Measurements from ENCODE around the gene RPL29.

RPL29 gene

DNA sequence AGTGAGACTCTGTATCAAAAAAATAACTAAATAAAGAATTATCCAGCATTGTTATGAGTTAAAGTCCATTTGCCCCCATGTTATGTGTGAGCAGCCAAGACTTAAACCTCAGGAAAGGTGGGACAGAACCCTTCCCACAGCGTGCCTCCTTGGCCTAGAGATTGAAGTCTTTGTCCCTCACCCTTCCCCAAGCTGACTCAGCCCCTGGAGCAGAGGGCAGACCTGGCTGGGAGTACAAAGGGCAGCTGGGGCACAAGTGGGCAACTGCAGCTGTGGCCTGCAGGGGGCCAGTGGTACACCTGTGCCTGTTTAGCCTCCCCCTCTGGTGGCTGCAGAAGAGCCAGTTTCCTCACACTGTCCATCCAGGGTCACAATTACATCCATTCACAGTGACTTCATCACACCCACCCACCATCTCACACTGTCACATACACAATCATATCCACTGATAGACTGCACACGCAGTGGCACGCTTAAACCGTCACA, 13.3 kb downstream of the RPL29 start:
- peak overlapping the region; percentile 98 for H3K4me3 ChIP-seq (ENCODE audit: low read depth, low read length)
- peak; percentile 80 for DNase-seq (ENCODE audit: low read depth)
- TF ChIP-seq, protein P1, sequence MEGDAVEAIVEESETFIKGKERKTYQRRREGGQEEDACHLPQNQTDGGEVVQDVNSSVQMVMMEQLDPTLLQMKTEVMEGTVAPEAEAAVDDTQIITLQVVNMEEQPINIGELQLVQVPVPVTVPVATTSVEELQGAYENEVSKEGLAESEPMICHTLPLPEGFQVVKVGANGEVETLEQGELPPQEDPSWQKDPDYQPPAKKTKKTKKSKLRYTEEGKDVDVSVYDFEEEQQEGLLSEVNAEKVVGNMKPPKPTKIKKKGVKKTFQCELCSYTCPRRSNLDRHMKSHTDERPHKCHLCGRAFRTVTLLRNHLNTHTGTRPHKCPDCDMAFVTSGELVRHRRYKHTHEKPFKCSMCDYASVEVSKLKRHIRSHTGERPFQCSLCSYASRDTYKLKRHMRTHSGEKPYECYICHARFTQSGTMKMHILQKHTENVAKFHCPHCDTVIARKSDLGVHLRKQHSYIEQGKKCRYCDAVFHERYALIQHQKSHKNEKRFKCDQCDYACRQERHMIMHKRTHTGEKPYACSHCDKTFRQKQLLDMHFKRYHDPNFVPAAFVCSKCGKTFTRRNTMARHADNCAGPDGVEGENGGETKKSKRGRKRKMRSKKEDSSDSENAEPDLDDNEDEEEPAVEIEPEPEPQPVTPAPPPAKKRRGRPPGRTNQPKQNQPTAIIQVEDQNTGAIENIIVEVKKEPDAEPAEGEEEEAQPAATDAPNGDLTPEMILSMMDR (IDR thresholded peaks at IDR 0.05; ENCODE audit: insufficient read depth, low read depth, low read length, missing control alignments) = peak; percentile 79

DNA sequence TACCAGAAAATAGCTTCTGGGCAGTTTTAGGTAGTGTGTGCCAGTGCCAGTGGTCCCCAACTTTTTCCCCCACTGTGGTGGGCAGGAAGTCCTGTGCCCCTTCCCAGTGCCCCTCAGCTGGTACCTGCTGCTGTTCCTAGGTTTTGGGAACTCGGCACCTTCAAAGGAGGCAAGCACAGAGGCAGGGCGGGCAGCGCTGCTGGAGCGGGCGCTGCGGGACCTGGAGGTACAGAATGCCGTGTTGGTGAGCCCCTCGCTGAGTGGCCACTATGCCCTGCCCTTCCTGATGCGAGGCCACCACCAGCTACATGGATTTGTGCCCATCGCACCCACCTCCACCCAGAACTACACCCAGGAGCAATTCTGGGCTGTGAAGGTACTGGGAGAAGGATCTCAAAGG, 15.4 kb downstream of the RPL29 start:
- DNase-seq (ENCODE audit: low read depth) = no peak
- TF ChIP-seq, protein P1 (IDR thresholded peaks at IDR 0.05; ENCODE audit: insufficient read depth, low read depth, low read length, missing control alignments) = no peak

DNA sequence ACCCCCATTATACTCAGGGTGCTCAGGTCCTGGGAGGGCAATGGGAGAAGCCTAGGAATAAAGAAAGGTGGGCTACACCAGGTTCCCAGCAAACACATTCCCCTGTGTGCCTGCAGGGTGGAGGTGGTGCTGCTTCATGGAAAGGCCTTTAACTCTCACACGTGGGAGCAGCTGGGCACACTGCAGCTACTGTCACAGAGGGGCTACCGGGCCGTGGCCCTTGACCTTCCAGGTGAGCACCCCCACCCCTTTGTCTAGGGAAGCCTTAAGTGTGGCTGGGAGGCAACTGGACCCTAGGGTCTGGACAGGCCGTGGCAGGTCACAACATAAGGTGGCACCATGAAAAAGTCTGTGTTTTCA, 17.6 kb downstream of the RPL29 start:
- no peak for DNase-seq (ENCODE audit: low read depth)
- TF ChIP-seq, protein P1 (IDR thresholded peaks at IDR 0.05; ENCODE audit: insufficient read depth, low read depth, low read length, missing control alignments) = no peak
- H3K4me3 ChIP-seq (ENCODE audit: low read depth, low read length) = no peak overlapping the region

More for the DNA sequence above, 15.4 kb downstream of the RPL29 start:
- no peak overlapping the region for H3K4me3 ChIP-seq (ENCODE audit: low read depth, low read length)

DNA sequence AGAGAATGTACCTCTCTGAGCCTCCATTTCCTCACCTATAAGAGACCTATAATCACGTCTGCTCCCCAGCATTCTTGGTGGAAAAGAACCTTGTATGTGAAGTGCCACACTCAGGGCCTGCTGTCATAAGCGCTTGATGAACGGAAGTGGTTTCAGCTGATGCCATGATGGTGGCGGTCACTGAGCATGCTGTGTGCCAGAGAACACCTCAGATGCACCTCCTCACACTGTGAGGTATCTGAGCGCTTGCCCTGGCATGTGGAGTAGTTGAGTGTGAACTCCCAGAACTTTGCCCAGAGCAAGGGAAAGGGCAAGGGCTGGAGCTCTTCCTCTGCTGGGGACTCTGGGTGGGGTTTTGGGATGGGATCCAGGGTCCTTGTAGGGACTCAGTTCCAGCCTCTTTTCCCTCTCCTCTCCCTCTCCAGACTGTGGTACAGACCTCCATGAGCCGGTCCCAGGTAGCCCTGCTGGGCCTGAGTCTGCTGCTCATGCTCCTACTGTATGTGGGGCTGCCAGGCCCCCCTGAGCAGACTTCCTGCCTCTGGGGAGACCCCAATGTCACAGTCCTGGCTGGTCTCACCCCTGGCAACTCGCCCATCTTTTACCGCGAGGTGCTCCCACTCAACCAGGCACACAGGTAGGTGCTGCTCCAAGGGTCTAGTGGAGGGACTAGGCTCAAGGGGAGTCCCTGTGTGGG, 18.1 kb downstream of the RPL29 start:
- TF ChIP-seq, protein P1 (IDR thresholded peaks at IDR 0.05; ENCODE audit: insufficient read depth, low read depth, low read length, missing control alignments) = no peak
- H3K4me3 ChIP-seq (ENCODE audit: low read depth, low read length) = no peak overlapping the region
- no peak for DNase-seq (ENCODE audit: low read depth)

DNA sequence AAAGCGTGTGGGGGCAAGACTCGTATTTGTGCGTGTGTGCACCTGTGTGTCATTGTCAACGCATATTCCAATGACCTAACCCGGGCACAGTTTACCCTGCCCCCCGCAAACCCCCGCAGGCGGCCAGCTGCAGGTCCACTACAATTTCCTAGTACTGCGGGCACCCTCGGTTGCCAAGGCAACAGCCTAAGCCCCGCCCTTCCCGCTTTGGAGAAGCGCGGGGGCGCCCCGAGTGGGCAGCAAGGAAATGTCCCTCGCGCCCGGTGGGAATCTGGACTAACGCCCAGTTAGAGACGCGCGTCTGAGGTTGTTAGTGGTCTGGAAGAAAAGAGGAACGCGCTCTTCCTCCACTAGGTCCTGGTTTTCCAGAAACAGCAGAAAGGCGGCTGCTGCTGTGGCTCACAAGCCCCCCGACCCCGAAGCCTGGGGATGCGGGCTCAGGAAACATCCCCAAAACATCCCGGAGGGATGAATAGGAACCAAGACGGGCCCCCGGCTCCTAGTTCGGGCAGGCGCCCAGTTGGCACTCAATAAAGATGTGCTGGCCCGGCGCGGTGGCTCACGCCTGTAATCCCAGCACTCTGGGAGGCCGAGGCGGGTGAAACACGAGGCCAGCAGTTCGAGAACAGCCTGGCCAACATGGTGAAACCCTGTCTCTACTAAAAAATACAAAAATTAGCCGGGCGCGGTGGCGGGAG, 19.7 kb downstream of the RPL29 start:
- H3K4me3 ChIP-seq (ENCODE audit: low read depth, low read length) = peak overlapping the region; percentile 77
- TF ChIP-seq, protein P1 (IDR thresholded peaks at IDR 0.05; ENCODE audit: insufficient read depth, low read depth, low read length, missing control alignments) = peak; percentile 12
- DNase-seq (ENCODE audit: low read depth) = peak; percentile 53

DNA sequence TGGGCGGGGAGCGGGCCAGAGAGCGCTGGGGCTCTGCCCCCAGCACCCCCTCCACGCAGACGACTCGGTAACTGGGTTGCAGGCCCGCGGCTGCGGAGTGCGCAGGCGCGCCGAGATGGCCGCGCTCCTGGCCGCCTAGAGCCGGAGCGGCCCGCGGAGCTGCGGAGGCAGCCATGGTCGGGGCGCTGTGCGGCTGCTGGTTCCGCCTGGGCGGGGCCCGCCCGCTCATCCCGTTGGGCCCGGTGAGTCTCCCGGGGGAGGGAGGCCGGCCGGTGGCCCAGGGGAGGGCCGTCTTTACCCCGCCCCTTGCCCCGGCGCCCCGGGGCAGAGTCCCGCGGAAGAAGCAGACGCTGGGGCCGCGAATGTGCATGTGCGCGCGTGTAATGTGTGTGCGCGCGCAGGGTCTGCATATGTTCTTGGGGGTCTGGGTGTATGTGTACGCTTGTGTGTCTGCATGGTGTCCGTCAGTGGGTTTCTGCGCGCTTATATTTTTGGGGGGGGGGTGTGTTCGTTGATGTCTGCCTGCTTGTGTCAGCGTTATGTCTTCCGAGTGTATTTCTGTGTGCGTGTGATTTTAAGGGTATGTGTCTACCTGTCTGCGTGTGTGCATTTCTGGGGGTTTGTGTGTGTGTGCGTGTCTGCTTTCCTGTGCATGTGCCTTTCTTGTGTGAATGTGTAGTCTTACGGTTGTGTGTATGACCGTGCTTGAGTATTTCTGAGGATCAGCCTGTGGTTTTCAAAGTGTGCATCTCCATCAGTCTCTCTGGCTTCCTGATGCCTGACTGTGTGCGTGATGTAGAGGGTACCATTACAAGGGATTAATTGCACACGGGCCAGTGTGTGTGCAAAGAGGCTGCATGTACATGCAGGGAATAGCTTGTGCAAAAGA, 20.5 kb downstream of the RPL29 start, which contains the start of gene ABHD14A:
TSS of gene ABHD14A (plus strand) at position 102 of the 889 bp plus-strand sequence. CDS start at position 174, 72 bp downstream.
- H3K4me3 ChIP-seq (ENCODE audit: low read depth, low read length) = peak within 1 kb of the TSS; percentile 77
- DNase-seq (ENCODE audit: low read depth) = peak; percentile 84
- TF ChIP-seq, protein P1 (IDR thresholded peaks at IDR 0.05; ENCODE audit: insufficient read depth, low read depth, low read length, missing control alignments) = no peak

Data from GM12865 (cell line).